GM21717 (cell line): Measurements from ENCODE around the gene WNK4.
"Not testable (repeated sequence)": the region's sequence is repeated elsewhere in the genome, so short reads cannot be mapped to it uniquely, and the experiment has no call there.

ENCODE experiments used
- ATAC-seq: cut with Tn5 transposase; IDR thresholded peaks from one replicate; pipeline ENCODE4 v1.9.1; 2021; ENCODE audit warnings: mild to moderate bottlenecking, moderate library complexity; ENCODE audit not compliant: unreplicated experiment

Gene WNK4

DNA sequence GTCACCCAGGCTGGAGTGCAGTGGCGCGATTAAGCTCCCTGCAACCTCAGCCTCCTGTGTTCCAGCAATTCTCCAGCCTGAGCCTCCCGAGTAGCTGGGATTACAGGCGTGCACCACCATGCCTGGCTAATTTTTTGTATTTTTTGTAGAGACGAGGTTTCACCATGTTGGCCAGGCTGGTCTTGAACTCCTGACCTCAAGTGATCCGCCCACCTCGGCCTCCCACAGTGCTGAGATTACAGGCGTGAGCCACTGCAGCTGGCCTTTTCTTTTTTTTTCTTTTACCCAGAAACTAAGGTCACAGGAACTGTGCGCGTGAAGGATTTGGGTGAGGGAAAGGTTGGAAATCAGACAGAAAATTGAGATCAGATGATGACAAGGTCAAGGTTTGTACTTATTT is 10.4 kb upstream of the WNK4 start:
- ATAC-seq = not testable (repeated sequence)

DNA sequence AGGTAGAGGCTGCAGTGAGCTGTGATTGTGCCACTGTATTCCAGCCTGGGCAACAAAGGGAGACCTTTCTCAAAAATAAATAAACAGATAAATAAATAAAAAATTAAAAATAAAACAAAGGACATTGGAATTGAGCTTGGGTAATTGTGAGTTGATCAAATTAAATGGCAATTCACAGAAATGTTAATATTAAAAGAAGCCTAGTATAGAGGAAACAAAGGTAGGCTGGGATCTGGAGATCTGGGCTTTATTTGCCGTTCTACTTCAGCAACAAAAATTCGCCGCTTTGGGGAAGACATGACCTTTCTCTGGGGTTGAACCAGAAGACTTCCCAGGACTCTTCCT is 7.5 kb upstream of the WNK4 start:
- no peak for ATAC-seq

DNA sequence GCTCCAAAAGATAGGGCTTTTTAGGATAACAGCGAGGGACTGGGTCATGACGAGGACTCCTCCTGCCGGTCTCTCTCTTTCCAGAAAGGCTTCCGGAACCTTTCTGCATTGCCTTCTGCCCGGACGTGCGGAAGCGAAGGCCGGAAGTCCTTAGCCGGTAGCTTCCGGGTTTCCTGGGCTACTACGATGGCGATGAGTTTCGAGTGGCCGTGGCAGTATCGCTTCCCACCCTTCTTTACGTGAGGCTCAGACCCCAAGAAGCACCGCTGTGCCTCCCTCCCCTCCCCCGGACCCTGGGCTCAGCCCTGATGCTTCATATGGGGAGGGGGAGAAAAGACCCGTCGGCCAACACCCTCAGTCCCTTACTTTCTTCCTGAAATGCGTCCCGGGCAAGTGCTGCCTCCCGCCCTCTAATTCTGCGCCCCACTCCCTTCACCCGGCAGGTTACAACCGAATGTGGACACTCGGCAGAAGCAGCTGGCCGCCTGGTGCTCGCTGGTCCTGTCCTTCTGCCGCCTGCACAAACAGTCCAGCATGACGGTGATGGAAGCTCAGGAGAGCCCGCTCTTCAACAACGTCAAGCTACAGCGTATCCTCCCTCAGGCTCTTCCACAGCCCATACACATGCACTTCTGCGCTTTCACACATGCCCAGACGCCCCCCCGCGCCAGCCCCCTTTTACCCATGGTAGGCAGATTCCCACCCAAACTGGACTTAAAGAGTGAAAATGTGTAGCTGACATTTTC is 6.9 kb upstream of the WNK4 start, which contains the start of gene VPS25:
Gene VPS25, plus strand, starts transcription at position 160 of the 746 bp plus-strand sequence. Its CDS starts 27 bp downstream, at position 187.
- ATAC-seq = peak; percentile 69

DNA sequence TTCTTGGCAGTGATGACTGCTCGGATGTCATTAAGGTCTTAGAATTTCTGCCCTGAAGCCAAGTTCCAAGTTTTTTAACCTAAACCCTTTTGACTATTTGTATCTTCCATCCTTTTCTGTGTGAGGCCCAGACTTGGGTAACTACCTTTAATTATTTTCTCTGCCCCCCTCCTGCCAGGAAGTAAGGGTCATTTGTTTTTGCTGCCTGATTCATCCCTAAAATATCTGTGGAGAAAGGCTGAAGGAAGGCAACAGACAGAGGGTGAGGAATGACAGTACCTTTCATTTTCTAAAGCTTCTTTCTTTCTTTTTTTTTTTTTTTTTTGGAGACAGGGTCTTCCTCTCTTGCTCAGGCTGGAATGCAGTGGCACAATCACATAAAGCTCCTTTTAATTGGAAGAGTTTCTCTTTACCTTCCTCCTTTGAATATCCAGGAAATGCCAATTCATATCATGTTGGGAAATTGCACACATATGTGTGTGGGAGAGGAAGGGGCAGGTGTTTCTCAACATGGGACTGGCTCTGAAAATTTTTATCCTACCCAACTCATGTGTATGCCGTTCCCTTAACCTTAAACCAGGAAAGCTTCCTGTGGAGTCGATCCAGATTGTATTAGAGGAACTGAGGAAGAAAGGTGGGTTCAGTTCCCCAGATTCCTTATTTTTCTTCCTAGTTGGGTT is 6.2 kb upstream of the WNK4 start:
- ATAC-seq = no peak

DNA sequence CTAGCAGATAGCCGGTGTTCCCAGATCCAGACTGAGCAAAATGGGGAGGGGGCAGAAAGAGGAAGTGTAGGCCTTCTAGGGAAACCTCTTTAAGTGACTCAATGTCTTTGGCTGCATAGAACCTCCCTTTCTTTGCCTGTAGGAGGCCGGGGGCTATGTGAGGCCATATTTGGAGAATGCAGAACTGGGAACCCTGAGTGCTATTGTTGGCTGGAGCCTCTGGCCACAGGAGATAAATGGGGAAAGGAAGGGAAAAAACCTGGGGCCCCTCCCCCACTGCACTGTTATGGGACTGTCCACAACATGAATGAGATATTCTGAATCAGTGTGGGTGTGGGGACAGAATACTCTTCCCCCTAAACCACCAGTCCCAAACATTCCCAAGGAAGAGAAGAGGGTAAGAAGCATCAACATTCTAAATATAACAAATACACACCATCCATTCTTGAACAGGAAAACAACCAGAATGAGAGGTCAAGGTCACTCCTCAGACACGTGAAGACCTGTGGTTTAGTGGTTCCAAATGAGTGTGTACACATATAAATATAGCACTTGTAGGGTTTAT is 4.8 kb upstream of the WNK4 start:
- no peak for ATAC-seq

DNA sequence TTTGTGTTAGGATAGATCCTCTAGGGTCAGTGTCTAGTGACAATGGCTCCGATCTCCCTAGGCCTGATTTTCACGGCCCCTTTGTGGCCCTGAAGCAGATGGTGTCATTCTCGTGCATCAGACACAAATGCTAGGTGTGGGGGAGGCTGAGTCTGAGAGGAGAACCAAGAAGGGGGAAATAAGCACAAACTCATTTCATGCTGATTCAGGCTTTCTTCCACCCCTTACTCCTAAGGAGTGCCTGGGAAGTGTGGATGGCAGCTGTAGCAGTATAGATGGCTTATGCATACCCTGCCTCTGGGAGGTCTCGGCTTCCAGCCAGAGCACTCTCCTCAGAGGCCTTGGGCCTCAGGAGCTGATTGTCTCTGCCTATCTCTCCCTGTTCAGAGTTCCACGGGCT is 1.8 kb upstream of the WNK4 start:
- no peak for ATAC-seq

DNA sequence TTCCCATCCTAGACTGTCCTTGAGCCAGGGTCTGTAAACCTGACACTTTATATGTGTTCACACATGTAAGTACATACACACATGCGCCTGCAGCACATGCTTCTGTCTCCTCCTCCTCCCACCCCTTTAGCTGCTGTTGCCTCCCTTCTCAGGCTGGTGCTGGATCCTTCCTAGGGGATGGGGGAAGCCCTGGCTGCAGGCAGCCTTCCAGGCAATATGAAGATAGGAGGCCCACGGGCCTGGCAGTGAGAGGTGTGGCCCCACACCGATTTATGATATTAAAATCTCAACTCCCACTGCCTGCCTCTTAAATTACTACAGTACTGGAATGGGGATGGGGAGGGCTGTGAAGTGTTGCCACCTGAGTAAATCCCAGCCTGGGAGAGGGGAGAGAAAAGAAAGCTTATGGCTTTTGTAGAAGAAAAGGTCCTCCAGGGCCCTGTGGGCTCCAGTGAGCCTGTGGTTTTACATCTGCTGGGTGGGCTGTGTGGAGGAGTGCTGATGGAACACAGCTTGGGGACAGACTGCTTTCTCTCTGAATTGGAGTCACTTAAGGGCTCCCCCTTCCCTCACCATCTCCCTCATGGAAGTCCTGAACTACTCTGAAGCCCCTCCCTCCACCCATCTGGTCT is 990 bp upstream of the WNK4 start:
- ATAC-seq = no peak

DNA sequence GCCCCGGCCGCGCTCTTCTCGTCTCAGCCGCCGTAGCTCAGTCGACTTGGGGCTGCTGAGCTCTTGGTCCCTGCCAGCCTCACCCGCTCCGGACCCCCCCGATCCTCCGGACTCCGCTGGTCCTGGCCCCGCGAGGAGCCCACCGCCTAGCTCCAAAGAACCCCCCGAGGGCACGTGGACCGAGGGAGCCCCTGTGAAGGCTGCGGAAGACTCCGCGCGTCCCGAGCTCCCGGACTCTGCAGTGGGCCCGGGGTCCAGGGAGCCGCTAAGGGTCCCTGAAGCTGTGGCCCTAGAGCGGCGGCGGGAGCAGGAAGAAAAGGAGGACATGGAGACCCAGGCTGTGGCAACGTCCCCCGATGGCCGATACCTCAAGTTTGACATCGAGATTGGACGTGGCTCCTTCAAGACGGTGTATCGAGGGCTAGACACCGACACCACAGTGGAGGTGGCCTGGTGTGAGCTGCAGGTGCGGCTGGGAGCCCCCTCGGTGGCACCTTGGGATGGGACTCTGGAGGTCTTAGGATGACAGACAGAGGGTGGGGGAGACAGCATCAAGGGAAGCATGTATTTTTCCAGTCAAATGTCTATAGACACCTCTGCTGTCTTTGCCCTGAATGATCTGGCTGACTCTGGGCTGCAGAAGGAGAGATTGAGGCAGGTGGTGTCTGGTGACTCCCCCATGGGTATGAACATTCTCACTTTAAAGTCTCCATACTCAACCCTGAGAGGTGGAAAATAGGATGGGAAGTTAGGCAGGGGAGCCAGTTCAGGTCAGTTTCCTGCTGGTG is 635 bp downstream of the WNK4 start:
- ATAC-seq = no peak

DNA sequence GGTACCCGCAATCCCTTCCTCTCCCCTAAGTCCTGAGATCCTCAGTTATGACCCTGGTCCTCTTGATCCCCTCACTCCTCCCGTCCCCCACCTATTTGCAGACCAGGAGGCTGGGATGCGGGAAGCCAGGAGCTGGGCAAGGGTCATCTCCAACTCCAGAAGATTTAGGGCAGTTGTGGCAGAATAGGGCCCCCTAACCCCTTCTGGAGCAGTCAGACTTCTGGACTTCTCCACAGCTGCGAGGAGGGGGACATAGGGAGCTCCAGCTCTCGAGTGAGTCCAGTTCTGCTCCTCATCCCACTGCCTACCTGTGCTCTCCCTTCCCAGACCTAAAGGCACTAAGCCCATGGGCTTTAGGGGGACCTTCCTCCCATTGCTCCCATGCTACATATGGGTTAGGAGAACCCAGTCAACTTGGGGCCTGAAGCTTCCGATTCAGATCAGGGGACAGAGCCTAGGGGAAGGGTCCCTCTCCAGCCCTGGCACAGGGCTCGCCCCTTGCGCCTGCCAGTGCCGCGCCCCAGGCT is 1.3 kb downstream of the WNK4 start:
- no peak for ATAC-seq

DNA sequence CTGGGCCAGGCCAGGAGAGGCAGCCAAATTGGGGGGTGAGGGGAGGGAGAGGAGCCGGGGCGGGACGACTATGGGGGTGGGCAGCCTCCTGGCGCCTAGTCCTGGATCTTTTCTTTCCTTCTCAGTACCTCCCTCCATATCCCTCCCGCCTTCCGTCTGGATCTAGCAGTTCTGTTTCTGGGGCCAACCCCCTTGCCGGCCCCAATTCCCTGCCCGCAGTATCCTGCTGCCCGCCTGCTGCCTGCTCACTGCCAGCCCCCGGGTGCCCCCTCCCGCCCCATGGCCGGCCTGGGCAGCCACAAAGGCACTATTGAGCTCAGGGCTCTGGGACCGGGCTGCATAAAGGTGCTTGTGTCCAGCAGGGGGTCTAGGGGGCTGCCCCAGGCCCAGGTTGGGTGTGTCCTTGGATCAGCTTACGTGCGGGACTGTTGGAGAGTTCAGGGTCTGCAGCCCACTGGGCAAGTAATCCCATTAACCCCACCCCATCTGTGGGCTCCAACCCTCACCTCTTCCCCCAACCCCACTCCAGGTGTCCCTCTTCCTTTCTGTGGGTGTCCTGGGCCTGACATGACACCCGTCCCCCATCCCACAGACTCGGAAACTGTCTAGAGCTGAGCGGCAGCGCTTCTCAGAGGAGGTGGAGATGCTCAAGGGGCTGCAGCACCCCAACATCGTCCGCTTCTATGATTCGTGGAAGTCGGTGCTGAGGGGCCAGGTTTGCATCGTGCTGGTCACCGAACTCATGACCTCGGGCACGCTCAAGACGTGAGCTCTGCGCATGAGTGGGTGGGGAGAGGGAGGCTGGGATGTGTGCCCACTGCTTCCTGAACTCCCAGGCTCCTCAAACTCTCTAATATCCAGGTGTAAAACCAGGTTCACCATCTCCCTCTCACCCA is 2.0 kb downstream of the WNK4 start:
- no peak for ATAC-seq

DNA sequence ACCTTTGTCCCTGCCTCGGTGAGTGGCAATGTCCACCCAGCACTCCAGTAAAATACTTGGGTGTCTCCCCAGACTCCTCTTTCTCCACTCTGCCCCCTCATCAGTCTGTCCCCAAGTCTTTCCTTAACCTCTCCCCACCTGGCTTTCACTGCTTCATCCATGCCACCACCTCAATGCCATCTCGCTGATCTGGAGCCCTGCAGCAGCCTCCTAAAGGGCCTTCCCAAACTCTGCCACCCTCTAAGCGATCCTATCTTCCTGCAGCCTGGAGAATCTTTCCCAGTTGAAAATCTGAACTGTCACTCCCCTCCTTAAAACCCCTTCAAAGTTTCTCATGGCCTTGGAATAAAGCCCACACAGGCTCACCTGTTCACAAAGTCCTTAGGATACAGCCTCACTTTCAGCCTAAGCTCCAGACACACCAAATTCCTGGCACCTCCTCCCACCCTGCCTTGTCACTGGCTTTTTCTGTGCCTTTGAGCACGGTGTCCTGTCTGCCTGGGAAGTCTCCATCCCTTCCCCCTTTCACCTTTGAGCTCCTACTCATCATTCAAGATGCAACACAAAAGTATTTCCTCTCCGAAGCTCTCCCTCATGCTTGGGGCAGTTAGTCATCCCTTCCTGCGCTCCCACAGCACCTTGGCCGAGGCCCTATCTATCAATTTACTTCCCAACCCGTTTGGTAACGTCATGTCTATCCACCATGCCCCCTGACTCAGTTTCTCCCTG is 2.8 kb downstream of the WNK4 start:
- no peak for ATAC-seq

DNA sequence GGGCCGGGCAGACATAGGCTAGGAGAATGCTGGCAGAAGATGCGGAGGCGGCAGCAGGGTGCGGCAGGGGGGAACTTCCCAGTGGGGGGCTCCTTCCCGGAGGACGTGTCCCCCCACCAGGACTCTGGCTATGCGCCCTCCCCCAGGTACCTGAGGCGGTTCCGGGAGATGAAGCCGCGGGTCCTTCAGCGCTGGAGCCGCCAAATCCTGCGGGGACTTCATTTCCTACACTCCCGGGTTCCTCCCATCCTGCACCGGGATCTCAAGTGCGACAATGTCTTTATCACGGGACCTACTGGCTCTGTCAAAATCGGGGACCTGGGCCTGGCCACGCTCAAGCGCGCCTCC is 3.4 kb downstream of the WNK4 start:
- ATAC-seq = no peak

DNA sequence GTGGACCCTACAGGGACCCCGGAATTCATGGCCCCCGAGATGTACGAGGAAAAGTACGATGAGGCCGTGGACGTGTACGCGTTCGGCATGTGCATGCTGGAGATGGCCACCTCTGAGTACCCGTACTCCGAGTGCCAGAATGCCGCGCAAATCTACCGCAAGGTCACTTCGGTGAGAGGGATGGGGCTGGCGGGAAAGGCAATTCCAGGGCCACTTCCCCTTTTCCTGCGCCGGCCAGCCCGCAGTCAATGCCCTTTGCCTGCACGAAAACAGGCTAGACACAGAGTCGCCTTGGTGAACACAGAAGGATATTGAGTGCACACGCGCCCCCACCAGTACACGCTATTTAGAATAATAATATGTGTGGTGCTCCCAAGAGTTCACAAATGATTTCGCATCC is 4.0 kb downstream of the WNK4 start:
- no peak for ATAC-seq

DNA sequence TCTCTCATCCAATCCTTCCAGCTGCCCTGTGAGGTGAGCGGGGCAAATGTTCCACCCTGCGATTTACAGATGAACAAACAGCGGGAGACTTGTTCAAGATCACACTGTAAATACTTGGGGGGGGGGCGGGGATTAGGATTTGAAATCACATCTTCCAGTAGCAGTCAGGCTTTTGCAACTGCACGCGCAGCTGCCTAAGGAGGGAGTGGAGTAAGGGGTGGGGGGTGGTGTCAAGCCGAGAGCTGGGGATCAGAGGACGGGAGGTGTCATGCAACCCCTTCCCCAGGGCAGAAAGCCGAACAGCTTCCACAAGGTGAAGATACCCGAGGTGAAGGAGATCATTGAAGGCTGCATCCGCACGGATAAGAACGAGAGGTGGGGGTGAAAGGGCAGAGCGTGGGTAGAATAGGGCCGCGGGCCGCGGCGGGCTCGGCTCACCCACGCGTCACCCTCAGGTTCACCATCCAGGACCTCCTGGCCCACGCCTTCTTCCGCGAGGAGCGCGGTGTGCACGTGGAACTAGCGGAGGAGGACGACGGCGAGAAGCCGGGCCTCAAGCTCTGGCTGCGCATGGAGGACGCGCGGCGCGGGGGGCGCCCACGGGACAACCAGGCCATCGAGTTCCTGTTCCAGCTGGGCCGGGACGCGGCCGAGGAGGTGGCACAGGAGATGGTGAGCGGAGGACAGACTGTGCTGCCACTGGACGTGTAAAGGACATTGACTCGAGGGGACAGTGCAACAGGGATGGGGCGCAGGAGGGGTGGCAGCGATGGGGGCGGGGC is 4.6 kb downstream of the WNK4 start:
- no peak for ATAC-seq

DNA sequence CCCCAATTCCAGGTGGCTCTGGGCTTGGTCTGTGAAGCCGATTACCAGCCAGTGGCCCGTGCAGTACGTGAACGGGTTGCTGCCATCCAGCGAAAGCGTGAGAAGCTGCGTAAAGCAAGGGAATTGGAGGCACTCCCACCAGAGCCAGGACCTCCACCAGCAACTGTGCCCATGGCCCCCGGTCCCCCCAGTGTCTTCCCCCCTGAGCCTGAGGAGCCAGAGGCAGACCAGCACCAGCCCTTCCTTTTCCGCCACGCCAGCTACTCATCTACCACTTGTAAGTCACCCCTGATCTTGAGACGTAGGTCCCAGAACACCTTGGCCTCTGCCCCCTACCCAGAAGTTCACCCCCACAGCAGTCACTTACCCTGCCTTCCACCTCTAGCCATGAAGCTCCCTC is 6.9 kb downstream of the WNK4 start:
- ATAC-seq = no peak

DNA sequence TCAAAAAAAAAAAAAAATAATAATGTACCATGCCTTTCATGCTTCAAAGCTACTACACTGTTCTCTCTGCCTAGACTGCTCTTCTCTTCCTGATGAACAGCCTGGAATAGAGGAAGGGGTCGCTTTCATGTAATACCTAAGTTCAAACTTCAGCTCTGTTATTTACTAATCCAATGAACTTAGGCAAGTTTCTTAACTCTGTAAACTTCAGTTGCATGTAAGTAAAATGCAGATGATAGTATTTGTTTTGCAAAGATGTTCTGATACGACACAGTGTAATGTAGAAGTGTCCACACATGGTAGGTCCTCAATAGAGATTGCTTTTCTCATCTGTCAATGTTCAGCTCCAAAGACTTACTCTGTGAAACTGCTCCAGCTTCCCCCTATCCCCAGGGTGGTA is 11.5 kb downstream of the WNK4 start:
- no peak for ATAC-seq

DNA sequence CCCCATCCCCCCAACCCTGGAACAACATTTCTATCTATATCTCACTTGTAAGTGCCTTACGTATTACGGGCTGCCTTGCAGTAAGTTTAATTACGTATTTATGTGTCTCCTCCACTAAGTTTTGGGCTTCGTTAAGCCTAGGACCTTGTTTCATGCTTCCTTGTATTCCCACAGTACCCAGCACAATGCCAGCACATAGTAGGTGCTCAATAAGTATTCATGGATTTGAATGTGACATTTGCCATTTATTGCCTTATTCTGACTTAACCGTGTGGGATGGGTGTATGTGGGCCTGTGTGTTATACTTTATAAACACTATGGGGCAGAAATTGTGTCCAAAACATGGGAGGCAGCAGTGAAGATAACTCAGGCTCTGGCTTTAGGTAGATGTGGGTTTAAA is 12.1 kb downstream of the WNK4 start:
- ATAC-seq = no peak

DNA sequence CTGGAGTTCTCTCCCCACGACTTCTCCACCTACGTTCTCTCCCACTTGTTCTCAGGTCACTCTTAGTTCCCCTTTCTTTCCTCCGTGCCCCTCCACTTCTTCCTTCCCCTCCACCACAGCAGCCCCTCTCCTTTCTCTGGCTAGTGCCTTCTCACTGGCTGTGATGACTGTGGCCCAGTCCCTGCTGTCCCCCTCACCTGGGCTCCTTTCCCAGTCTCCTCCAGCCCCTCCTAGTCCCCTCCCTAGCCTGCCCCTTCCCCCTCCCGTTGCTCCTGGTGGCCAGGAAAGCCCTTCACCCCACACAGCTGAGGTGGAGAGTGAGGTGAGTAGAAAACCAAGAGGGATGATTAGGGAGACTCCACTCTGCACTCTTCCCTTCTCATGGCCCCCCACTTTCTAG is 14.7 kb downstream of the WNK4 start:
- no peak for ATAC-seq

DNA sequence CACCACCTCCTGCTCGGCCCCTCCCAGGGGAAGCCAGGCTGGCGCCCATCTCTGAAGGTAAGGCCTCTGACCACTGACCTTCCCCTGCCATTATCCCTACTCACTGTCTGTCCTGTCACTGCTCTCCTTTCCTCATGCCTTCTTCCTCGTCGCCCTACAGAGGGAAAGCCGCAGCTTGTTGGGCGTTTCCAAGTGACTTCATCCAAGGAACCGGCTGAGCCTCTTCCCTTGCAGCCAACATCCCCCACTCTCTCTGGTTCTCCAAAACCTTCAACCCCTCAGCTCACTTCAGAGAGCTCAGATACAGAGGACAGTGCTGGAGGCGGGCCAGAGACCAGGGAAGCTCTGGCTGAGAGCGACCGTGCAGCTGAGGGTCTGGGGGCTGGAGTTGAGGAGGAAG is 15.1 kb downstream of the WNK4 start:
- no peak for ATAC-seq
